ENCODE data around the gene KIAA0408. TPM values are rescaled to one million over a fixed set of nuclear protein-coding genes. Genes with fewer than 3 reads are reported as not detected.

Gene KIAA0408
- total and polyA plus RNA-seq, 9 of the 15 experiments (the other 6 are each of a cell fraction or from before 2014, with no cell fraction given), result 0.11 TPM; not detected in 8

GRCh38 chr6:127466416-127466815 lies 7.2 kb upstream of the KIAA0408 start:
- H3K9ac ChIP-seq (ENCODE audit: insufficient read depth in 1 of 2, low read depth in 2 of 2, low read length in 2 of 2), result no peak overlapping the region
- FAIRE-seq (no peak), DNase-seq (ENCODE audit: extremely low read depth in 1 of 4, low spot score in 3 of 4) (no peak), ATAC-seq (no peak)
- H3K4me1 ChIP-seq (replicated peaks in 1 of 2; ENCODE audit: control insufficient read depth in 2 of 2, insufficient read depth in 2 of 2, low read length in 2 of 2), result no peaks in the 10 kb centered on the region
- in situ Hi-C loops (cut with MboI), result no loop called here
- WGBS (ENCODE audit: insufficient coverage, low coverage, missing lambda C conversion rate), result 0% methylated on average over 5 of the region's 5 CpGs
- intact Hi-C loops (cut with micrococcal nuclease), result no loop called here
- ChIA-PET POLR2A (interaction anchor here (0.6 kb wide), 1 partner anchor 22 kb away, joined by 3 read pairs; no protein-coding TSS in a partner anchor), CTCF (ENCODE audit: low intra/inter-chr PET ratio) (no interaction called here)
- H3K27me3 ChIP-seq (ENCODE audit: control insufficient read depth in 2 of 2, insufficient read depth in 2 of 2, low read length in 2 of 2), result peaks cover 0 to 2% of the 10 kb centered on the region in 2 experiments; a peak in 1 of 5 replicates
- no peaks in the 10 kb centered on the region for H3K79me2 ChIP-seq (ENCODE audit: control insufficient read depth, insufficient read depth, low read length)
- TF ChIP-seq ZBTB5 (IDR thresholded peaks at IDR 0.05) (no peak), OTX1 (CRISPR knock-in tag; IDR thresholded peaks at IDR 0.05) (no peak), NCOA6 (IDR thresholded peaks at IDR 0.05) (no peak), SP1 (CRISPR knock-in tag; IDR thresholded peaks at IDR 0.05) (no peak), E2F3 (CRISPR knock-in tag; IDR thresholded peaks at IDR 0.05) (no peak), CTCF (IDR thresholded peaks at IDR 0.05 in 2 of 3, conservative IDR thresholded peaks at IDR 0.05 in 1 of 3; ENCODE audit: insufficient read depth in 2 of 3, low read depth in 1 of 3, low read length in 3 of 3) (no peak), PTRF (tag; IDR thresholded peaks at IDR 0.05) (no peak), GATAD2A (IDR thresholded peaks at IDR 0.05) (no peak), U2AF2 (optimal IDR thresholded peaks at IDR 0.05; ENCODE audit: low read depth, low read length) (no peak), TRIM28 (IDR thresholded peaks at IDR 0.05) (no peak), RBM39 (optimal IDR thresholded peaks at IDR 0.05; ENCODE audit: low read depth, low read length) (no peak), L3MBTL2 (IDR thresholded peaks at IDR 0.05) (no peak), ZNF717 (CRISPR knock-in tag; IDR thresholded peaks at IDR 0.05) (no peak), USF2 (CRISPR knock-in tag; IDR thresholded peaks at IDR 0.05) (no peak), ZNF79 (CRISPR knock-in tag; IDR thresholded peaks at IDR 0.05; ENCODE audit: low read depth) (no peak), SRF (CRISPR knock-in tag; IDR thresholded peaks at IDR 0.05) (no peak), PURB (CRISPR knock-in tag; IDR thresholded peaks at IDR 0.05; ENCODE audit: low read depth) (no peak), NFRKB (IDR thresholded peaks at IDR 0.05; ENCODE audit: low read depth) (no peak)
- H3K36me3 ChIP-seq (ENCODE audit: control insufficient read depth, insufficient read depth, low read length), result no peaks in the 10 kb centered on the region
- no peak overlapping the region for H3K4me2 ChIP-seq (ENCODE audit: insufficient read depth, low read length)
- H3K4me3 ChIP-seq, result no peak overlapping the region
- no peak overlapping the region for H3K27ac ChIP-seq (ENCODE audit: extremely low read depth, low read depth, low read length)
- H2AFZ ChIP-seq (ENCODE audit: low read depth, low read length), result no peak overlapping the region
- no peaks in the 10 kb centered on the region for H3K9me3 ChIP-seq (replicated peaks; ENCODE audit: control insufficient read depth, insufficient read depth, low read depth, low read length)
- no TSS peak for BruUV-seq (replicated peaks)
- H4K20me1 ChIP-seq (replicated peaks; ENCODE audit: control insufficient read depth, insufficient read depth, low read length), result no peaks in the 10 kb centered on the region
- no peaks in the 10 kb centered on the region for H3K9me1 ChIP-seq (ENCODE audit: control insufficient read depth, insufficient read depth, low read length)
